ENCODE measurements around the gene RAB37. TPM values are rescaled to one million over a fixed set of nuclear protein-coding genes. Genes with fewer than 3 reads are reported as not detected.

The RAB37 gene
- polyA plus RNA-seq, 1 experiment, result 0.12 TPM

DNA sequence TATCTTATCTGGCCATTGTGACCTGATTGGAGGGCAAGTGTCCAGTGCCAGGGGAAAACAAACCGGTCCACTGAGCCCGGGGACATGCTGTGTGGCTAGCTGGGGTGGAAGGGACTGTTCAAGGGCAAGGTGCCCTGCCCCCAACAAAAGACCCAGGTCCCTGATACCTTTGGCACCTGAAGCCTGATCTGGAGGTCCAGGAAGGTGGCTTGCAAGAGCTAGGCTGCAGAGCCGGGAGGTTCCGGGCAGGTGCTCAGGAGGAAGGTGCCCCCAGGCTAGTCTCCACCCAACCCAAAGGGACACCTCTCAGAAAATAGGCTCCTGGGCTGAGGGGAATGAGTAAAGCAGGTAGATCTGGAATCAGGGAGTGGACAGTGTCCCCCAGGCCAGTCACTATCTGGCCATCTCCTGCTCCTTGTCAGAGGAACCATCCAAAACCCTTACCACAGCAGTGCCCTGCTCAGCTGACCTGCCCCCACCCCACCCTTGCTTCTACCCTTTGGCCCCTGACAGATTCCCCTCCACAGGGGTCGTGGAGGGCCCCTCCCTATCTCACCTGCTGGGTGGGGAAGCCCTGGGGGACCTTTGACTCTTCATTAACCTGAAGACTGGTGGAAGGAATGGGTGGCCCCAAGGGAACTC, 32.9 kb downstream of the RAB37 start:
- ChIA-PET CTCF (interaction anchor here (1.0 to 3.2 kb wide), 8 partner anchors 9 to 28 kb away, joined by 3 to 52 read pairs (median 8); no protein-coding TSS in a partner anchor), POLR2A (no interaction called here)
- H3K27me3 ChIP-seq (ENCODE audit: control insufficient read depth, insufficient read depth, low read length), result no peaks in the 10 kb centered on the region
- DNase-seq (ENCODE audit: low read depth), result no peak
- no peak overlapping the region for H3K4me3 ChIP-seq (ENCODE audit: low read depth, low read length)
- peaks cover 29% of the 10 kb centered on the region for H3K36me3 ChIP-seq (ENCODE audit: control insufficient read depth, insufficient read depth, low read length)
- TF ChIP-seq, protein P1, sequence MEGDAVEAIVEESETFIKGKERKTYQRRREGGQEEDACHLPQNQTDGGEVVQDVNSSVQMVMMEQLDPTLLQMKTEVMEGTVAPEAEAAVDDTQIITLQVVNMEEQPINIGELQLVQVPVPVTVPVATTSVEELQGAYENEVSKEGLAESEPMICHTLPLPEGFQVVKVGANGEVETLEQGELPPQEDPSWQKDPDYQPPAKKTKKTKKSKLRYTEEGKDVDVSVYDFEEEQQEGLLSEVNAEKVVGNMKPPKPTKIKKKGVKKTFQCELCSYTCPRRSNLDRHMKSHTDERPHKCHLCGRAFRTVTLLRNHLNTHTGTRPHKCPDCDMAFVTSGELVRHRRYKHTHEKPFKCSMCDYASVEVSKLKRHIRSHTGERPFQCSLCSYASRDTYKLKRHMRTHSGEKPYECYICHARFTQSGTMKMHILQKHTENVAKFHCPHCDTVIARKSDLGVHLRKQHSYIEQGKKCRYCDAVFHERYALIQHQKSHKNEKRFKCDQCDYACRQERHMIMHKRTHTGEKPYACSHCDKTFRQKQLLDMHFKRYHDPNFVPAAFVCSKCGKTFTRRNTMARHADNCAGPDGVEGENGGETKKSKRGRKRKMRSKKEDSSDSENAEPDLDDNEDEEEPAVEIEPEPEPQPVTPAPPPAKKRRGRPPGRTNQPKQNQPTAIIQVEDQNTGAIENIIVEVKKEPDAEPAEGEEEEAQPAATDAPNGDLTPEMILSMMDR (IDR thresholded peaks at IDR 0.05; ENCODE audit: insufficient read depth, low read depth, low read length), result no peak

DNA sequence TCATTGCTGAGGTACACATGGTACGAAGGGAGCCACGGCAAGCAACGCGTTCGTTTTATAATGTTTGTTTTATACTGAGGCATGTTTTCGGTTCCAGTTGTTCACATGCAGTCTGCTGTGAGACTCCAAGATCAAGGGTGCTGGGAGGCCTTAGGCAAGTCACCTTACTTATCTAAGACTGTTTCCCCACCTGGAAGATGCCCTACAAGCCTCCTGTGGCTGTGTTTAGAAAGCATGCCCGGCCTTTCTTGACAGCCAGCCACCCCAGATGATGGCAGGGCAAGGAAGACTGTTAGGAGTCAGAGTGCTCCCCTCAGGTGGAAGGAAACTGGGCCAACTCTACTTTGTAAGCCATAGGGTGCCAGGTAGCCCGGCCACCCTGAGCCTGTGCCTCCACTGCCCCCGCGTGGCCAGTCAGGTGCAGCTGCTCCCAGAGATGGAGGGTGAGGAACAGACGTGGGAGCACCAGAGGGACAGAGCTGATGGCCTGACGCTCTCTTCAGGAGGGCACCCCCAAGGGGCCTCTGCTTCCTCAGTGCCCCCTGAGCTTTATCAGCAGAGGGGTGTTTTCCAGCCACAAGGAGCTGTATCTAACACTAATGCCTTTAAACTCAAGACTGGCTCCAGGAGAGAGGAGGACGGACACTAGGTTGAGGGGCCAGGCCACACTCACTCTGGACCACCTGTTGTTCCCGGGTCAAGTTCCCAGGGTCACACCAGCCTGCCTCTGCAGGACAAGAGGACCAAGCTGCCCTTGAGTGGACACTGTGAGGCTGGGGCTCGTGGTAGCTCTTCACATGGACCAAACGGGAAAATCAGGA, 33.7 kb downstream of the RAB37 start:
- Histone ChIP-seq H3K36me3 (ENCODE audit: control insufficient read depth, insufficient read depth, low read length) (peaks cover 29% of the 10 kb centered on the region), H3K27me3 (ENCODE audit: control insufficient read depth, insufficient read depth, low read length) (no peaks in the 10 kb centered on the region), H3K4me3 (ENCODE audit: low read depth, low read length) (no peak overlapping the region)
- ChIA-PET POLR2A (no interaction called here), CTCF (interaction anchor here (0.5 to 3.2 kb wide), 16 partner anchors 8 to 494 kb away, joined by 3 to 52 read pairs (median 5); no protein-coding TSS in a partner anchor)
- no peak for DNase-seq (ENCODE audit: low read depth)
- TF ChIP-seq, protein P1 (IDR thresholded peaks at IDR 0.05; ENCODE audit: insufficient read depth, low read depth, low read length), result peak; percentile 85

DNA sequence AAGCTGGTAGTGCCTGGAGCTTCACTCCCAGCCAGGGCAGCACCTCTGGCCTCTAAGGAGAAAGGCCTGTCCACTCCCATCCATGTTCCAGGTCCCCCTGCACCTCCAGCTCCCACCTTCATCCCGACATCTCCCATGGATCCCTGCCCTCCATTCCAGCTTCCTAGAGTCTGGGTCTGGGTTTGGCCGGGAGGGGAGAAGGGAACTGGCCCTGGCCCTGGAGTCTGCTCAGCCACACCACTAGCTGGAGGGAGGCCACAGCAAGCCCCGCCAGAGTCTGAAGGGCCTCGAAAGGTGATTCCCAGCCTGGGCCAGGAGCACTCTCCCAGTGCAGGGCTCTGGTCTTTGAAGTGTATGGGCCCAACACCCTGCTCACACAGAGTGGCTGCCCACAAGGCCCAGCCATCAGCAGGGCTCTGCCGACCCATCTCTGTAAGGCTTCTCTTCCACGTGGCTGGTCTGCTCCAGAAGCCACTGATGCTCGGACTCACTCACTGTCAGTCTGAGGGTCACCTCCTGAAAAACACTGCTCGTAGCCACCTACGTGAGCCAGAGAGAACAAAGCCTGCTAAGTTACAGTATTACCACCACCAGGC, 34.4 kb downstream of the RAB37 start:
- H3K27me3 ChIP-seq (ENCODE audit: control insufficient read depth, insufficient read depth, low read length), result no peaks in the 10 kb centered on the region
- TF ChIP-seq, protein P1 (IDR thresholded peaks at IDR 0.05; ENCODE audit: insufficient read depth, low read depth, low read length), result no peak
- no peak overlapping the region for H3K4me3 ChIP-seq (ENCODE audit: low read depth, low read length)
- ChIA-PET POLR2A (no interaction called here), CTCF (interaction anchor here (0.5 to 3.2 kb wide), 16 partner anchors 7 to 493 kb away, joined by 3 to 52 read pairs (median 5); no protein-coding TSS in a partner anchor)
- peaks cover 29% of the 10 kb centered on the region for H3K36me3 ChIP-seq (ENCODE audit: control insufficient read depth, insufficient read depth, low read length)
- no peak for DNase-seq (ENCODE audit: low read depth)

DNA sequence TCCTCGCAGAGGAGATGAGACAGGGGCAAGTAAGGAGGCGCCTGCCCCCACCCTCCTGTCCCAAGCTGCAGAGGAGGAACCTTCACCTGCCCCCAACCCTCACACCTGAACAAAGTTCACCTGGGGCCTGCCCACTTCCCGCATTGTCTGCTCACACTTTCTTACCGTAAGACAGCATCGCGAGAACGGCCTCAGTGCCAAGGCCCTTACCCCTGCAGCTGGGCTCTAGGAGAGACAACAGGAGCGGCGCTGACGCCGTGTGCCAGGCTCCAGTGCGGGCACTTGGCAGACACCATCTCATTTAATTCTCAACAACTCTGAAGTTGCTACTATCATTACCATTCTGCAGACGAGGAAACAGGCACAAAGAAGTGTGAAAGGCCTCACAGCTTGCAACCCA, 35.0 kb downstream of the RAB37 start:
- Histone ChIP-seq H3K4me3 (ENCODE audit: low read depth, low read length) (no peak overlapping the region), H3K27me3 (ENCODE audit: control insufficient read depth, insufficient read depth, low read length) (no peaks in the 10 kb centered on the region), H3K36me3 (ENCODE audit: control insufficient read depth, insufficient read depth, low read length) (peaks cover 29% of the 10 kb centered on the region)
- ChIA-PET CTCF (interaction anchor here (1.4 to 3.2 kb wide), 4 partner anchors 10 to 94 kb away, joined by 4 to 52 read pairs (median 15); no protein-coding TSS in a partner anchor), POLR2A (no interaction called here)
- TF ChIP-seq, protein P1 (IDR thresholded peaks at IDR 0.05; ENCODE audit: insufficient read depth, low read depth, low read length), result no peak
- no peak for DNase-seq (ENCODE audit: low read depth)

DNA sequence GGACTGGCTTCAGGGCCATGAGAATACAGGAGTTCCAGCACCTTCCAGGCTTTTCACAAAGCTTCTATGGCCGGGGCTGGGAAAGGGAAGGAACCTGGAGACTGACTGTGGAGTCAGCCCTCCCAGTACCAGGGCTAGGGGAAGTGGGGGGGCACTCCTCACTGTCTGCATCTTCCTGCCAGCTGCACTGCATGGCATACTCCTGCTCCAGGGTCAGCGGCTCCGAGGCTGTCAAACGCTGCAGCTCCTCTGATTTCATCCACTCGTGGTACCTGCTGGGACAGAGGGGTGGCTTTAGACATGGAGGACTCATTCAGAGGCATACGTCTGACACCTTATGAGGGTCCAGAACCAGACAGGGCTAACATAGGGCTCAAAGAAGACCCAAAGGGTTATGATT, 36.4 kb downstream of the RAB37 start:
- Histone ChIP-seq H3K36me3 (ENCODE audit: control insufficient read depth, insufficient read depth, low read length) (peaks cover 29% of the 10 kb centered on the region), H3K4me3 (ENCODE audit: low read depth, low read length) (no peak overlapping the region), H3K27me3 (ENCODE audit: control insufficient read depth, insufficient read depth, low read length) (no peaks in the 10 kb centered on the region)
- DNase-seq (ENCODE audit: low read depth), result no peak
- ChIA-PET POLR2A (no interaction called here), CTCF (interaction anchor here (1.2 to 4.0 kb wide), 3 partner anchors 18 to 27 kb away, joined by 4 to 22 read pairs (median 5); no protein-coding TSS in a partner anchor)
- TF ChIP-seq, protein P1 (IDR thresholded peaks at IDR 0.05; ENCODE audit: insufficient read depth, low read depth, low read length), result no peak
